NCI-H1436 (cell line): ENCODE data around the gene AQP1.

ENCODE experiments used
- DNase-seq: peaks from one replicate; lab custom pipeline; 2025; lab: John Stamatoyannopoulos, UW

Gene AQP1

GRCh38 chr7:30911561-30911969, at the start of gene AQP1:
AQP1 (plus strand) TSS chr7:30911853; CDS start chr7:30911910, 57 bp downstream.
- no peak for DNase-seq

- no peak for DNase-seq
Observed at GRCh38 chr7:30862995-30863705, 48.5 kb upstream of the AQP1 start.

DNA sequence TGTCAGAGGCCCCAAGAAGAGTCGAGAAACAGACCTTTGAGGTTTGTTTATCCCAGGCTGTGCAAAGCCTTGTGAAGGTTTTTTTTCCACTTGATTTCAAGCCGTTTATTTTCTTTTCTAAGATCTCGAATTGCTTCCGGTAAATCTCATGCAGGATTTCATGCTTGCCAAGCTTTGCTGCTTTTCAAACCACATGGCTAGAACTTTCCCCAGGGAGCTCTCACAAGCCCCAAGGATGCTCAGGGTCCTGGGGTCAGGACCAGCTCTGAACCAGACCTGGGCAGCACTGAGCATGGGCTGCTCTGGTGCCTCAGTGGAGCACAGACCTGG, 48.0 kb upstream of the AQP1 start:
- DNase-seq, result no peak

DNA sequence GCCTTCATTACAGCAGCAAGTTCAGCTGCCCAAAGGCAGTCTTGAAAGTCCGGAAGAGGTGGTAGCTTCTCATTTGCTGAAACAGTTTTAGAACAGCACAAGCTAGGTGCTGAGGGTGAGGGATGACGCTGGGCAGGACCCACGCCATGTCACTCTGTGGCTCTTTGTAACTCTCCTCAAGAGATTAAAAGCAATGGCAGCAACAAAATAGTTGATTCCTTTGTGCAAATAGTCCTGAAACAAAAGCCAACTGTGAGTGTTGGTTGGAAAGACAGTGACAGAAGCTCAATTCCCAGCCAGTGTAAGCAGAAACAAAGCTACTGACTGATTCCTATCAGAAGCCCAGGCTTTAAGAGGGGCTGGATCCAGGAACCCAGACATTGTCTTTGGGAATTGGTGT, 47.6 kb upstream of the AQP1 start:
- no peak for DNase-seq

- DNase-seq, result no peak
Observed at GRCh38 chr7:30865076-30865475, 46.6 kb upstream of the AQP1 start.

DNA sequence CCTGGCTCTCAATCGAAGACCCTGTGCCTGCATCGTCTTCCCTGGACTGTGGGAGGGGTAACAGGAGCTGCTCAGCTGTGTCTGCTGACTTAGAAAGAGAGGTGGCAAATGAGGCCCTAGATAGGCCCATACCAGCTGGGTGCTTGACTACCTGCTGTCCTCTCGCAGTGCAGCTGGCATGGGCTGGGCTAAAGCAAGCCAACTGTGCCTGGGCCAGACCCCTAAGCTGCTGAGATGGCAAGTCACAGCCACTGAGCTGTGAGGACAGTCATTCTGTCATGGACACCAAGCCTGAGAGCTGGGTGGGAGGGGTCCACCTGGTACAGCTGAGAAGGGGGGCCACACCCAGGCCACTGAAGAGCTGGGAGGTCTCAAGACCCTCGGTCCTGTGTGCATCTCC, 45.8 kb upstream of the AQP1 start:
- DNase-seq, result no peak

- no peak for DNase-seq
Observed at GRCh38 chr7:30866939-30867338, 44.7 kb upstream of the AQP1 start.

- DNase-seq, result no peak
Observed at GRCh38 chr7:30867483-30867882, 44.2 kb upstream of the AQP1 start.

DNA sequence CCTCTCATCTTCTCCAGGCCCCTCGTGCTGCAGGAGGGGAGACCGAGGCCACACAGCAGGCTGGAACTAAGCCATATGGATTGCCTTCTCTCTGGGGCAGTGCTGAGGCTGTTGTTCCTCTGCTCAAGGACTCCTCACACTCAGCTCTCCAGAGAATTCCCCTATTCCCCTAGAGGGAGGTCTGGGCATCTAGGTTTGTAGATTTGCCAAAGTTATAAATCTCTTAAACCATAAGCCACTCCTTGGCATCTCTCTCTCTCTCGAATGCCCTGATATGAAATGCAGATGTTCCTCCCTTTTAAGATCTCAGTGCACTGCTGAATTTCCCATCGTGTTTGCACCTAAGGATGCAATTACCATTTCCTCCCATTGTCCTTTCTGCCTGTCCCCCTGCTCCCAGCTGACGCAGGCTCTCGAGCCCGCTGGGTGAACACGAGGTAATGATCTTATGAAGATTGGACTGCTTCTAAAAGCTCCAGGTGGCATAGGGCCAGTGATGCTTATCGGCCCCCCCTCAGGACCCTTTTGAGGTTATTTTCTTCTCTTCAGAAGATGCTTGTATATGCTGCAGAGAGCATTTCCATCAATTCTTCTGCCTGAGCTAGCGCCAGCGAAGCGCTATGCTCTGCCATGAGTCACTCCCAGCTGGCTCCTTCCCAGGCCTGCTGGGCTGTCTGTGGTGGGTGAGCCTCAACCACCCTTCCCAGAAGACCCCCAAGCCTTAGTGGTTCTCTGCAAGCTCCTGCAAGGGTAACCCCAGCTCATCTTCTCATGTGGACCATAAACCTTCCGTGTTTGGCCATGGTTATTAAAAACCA, 41.6 kb upstream of the AQP1 start:
- peak; percentile 60 for DNase-seq

DNA sequence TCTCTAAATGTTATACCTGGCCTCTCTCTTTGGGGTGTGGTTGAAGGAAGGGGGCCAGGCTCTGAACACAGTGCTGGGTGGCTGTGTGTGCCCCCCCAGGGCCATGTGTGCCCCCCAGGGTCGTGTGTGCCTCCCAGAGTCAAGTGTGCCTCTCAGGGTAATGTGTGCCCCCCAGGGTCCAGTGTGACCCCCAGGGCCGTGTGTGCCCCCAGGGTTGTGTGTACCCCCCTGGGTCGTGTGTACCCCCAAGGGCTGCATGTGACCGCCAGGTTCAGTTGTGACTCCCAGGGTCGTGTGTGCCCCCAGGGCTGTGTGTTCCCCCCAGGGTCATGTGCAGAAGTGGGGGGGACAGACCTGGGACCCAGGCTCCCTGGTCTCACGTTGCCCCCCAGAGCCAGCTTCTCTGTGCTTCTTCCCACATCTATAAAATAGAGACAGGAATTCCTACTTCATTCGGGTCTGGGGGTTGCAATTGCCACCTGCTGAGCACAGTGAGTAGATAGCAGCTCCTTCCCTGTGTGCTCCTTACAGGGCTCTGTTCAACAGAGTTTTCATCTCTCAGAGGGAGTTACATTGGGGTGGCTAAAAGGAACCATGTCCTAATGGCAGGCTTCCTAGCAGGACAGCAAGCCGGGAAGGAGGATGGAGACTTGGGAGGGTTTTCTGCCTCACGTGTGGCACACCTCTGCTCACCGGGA, 40.7 kb upstream of the AQP1 start:
- DNase-seq, result no peak

DNA sequence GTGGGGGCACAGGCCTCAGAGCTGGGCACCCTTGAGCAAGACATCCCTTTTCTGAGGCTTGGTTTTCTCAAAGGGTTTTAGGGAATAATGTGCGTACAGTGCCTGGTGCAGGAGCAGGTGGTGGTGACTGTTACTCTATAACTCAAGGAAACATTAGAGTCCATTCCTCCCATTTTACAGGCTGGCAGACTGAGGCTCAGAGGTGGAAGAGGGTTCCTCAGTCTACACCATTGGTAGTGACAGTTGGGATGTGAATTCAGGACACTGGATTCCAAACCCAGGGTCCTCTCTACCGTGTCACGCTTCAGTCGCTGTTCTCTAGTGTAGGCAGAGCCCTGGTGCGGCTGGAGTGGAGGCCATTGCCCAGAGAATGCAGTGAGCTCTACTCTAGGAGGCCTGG, 40.0 kb upstream of the AQP1 start:
- DNase-seq, result no peak

DNA sequence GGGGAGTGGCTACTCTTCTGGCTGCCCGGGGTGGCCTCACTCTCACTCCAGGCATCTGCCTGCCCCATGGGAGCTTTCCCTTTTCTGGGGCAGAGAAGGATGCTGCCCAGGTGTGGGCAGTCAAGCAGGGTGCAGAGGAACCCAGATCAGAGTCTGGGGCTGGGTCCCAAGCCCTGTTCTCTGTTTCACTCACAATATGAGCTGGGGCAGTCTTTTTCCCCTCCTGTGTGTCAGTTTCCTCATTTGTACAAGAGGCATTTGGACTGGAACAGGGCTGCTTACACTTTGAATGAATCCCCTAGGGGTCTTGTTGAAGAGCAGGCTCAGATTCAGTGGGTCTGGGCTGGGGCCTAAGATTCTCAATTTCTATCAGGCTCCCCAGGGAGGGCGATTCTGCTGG, 38.4 kb upstream of the AQP1 start:
- no peak for DNase-seq

- no peak for DNase-seq
Observed at GRCh38 chr7:30873656-30874055, 38.0 kb upstream of the AQP1 start.

DNA sequence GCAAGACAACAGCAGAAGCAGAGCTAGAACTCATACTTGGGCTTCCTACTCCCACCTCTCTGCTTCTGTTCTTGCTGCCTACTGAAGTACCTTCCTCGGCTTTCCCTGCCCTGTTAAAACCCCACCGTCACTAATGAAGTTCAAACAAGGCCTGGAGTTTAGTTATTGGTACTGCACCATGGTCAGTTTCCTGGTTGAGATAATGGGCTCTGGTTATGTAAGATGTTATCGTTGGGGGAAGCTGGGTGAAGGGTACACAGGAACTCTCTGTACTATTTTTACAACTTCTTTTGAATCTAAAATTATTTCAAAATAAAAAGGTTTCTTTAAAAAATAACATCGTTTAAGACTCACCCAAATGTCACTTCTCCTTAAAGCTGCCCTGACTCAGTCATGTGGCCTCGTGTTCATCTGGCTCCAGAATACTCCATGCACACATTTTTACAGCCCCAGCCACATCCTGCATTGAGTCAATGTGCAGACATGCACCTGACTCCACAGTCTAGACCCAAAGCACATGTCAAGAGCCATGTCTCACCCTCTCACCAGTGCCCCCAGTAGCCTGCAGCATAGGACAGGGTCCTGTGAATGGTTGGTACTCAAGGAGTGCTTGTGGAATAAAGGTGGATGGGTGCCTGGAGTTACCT, 36.9 kb upstream of the AQP1 start:
- no peak for DNase-seq

- no peak for DNase-seq
Observed at GRCh38 chr7:30877015-30877769, 34.5 kb upstream of the AQP1 start.

DNA sequence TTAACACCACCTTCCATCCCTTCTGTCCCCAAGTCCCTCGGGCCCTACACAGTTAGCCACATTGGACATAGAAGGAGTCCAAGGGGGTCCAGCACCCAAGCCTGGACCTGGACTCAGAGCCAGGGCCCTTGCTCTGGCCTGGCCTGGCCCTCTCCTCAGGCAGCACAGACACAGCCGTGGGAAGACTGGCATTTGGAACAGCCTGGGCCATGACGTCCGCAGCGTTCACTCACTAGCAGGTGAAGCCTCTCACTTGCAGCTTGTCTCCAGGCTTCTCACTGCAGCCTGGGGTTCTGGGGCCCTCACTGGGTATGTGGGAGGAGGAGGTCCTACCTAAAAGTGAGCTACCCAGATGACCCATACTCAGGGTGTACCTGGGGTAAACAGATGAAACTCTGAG, 33.7 kb upstream of the AQP1 start:
- no peak for DNase-seq

- DNase-seq, result peak; percentile 12
Observed at GRCh38 chr7:30879139-30880124, 32.2 kb upstream of the AQP1 start.

GRCh38 chr7:30880125-30880720, 31.4 kb upstream of the AQP1 start:
- DNase-seq, result no peak

DNA sequence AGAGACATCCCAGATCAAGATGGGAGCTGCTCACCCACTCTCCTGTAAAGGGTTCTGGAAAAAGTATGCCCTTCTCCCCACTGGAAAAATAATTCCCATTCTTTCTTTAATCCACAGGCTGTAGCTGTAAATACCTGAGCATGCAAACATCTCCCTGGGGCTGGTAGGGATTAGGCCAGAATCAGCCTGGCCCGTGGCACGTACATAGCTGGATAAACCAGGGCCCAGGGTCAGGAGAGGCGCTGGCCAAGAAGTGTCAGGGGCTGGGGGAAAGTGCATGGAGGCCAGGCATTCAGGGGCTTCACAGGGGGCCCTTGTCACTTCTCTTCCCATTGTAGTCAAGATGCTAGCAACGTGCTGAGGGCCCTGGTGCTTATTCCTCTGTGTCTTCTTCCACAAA, 30.7 kb upstream of the AQP1 start:
- DNase-seq, result no peak

DNA sequence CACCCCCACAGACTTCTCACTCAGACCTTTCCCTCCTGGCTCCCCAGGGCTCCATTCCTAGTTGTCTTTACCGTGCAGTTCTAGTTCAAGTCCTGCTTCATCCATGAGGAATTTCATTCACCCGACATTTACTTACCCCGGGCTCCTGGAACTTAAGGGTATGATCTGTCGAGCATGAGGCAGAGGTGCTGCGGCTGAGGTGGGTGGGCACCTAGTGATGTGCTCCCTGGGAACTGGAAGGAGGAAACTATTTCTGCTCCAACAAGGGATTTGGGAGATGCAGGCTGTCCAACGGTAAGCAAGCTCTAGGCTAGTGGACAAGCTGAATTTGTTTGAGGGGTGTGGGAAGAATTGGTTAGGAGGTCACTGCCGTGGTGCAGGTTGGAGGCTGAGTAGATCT, 30.2 kb upstream of the AQP1 start:
- DNase-seq, result no peak
